Measurements from ENCODE around the gene ORAI3. TPM values are rescaled to one million over a fixed set of nuclear protein-coding genes. Genes with fewer than 3 reads are reported as not detected.

The ORAI3 gene
- polyA plus RNA-seq, 2 of the 4 experiments (the other 2 are of a cell fraction) = 10.5 to 14.1 TPM

DNA sequence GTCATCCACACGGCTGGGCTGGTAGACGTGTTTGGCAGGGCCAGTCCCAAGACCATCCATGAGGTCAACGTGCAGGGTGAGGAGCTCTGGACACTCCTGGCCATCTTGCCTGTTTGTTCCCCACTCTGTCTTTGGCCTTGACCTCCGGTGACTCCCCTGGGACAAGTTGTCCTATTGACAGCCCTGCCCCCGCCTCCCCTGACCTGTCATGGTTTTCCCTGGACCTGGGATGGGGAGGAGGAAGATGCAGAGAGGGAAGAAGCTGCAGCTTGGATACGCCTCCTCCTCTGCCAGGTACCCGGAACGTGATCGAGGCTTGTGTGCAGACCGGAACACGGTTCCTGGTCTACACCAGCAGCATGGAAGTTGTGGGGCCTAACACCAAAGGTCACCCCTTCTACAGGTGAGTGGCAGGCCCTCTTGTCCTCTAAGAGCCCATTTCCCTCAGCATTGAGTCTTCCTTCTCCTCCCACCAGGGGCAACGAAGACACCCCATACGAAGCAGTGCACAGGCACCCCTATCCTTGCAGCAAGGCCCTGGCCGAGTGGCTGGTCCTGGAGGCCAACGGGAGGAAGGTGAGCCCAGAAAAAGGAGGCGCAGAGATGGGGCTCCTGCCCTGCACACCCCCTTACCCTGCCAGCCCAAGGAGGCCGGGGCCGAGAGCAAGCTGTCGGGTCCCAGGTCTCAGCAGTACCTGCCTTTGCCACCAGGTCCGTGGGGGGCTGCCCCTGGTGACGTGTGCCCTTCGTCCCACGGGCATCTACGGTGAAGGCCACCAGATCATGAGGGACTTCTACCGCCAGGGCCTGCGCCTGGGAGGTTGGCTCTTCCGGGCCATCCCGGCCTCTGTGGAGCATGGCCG, 37.5 kb downstream of the ORAI3 start:
- Histone ChIP-seq H3K9me3 (no peaks in the 10 kb centered on the region), H3K27ac (peak overlapping the region; percentile 84 to 88; a peak in 4 of 6 replicates), H3K4me3 (no peak overlapping the region), H3K4me1 (peaks cover 18% of the 10 kb centered on the region), H3K4me2 (peak overlapping the region; percentile 89)
- no peak for FAIRE-seq
- ChIA-PET POLR2A (interaction anchor here (0.5 to 2.0 kb wide), 8 partner anchors 11 to 463 kb away, joined by 3 to 11 read pairs (median 6); partner anchors contain the start of genes ZNF646 and ZNF668), CTCF (interaction anchor here (0.7 to 7.8 kb wide), 43 partner anchors 8 to 471 kb away, joined by 3 to 97 read pairs (median 12); partner anchors contain the start of genes STX4, VKORC1, ZNF646 and ZNF668)
- DNase-seq (ENCODE audit: low read depth in 1 of 2, low spot score in 1 of 2) = no peak
- WGBS (ENCODE audit: missing lambda C conversion rate) = 89% methylated on average over 19 of the region's 29 CpGs
- no peak for ATAC-seq
- TF ChIP-seq JUN (IDR thresholded peaks at IDR 0.05) (no peak), CHD4 (IDR thresholded peaks at IDR 0.05; ENCODE audit: borderline replicate concordance) (no peak), RAD21 (conservative IDR thresholded peaks at IDR 0.05 in 1 of 2, IDR thresholded peaks at IDR 0.05 in 1 of 2) (no peak), ESRRA (IDR thresholded peaks at IDR 0.05; ENCODE audit: borderline replicate concordance, low read length) (no peak), FOXS1 (CRISPR knock-in tag; IDR thresholded peaks at IDR 0.05) (no peak), GATA3 (IDR thresholded peaks at IDR 0.05; ENCODE audit: borderline replicate concordance) (no peak), FOSB (CRISPR knock-in tag; IDR thresholded peaks at IDR 0.05) (no peak), SREBF2 (IDR thresholded peaks at IDR 0.05) (no peak), BHLHE40 (IDR thresholded peaks at IDR 0.05; ENCODE audit: low read depth, low read length) (no peak), ZFP36 (IDR thresholded peaks at IDR 0.05; ENCODE audit: borderline replicate concordance, partially characterized antibody) (no peak), RNF2 (IDR thresholded peaks at IDR 0.05; ENCODE audit: borderline replicate concordance, low read depth) (no peak)
- TF ChIP-seq, protein P1, sequence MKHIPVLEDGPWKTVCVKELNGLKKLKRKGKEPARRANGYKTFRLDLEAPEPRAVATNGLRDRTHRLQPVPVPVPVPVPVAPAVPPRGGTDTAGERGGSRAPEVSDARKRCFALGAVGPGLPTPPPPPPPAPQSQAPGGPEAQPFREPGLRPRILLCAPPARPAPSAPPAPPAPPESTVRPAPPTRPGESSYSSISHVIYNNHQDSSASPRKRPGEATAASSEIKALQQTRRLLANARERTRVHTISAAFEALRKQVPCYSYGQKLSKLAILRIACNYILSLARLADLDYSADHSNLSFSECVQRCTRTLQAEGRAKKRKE (CRISPR knock-in tag; IDR thresholded peaks at IDR 0.05; ENCODE audit: low read depth) = no peak
- TF ChIP-seq, protein P2, sequence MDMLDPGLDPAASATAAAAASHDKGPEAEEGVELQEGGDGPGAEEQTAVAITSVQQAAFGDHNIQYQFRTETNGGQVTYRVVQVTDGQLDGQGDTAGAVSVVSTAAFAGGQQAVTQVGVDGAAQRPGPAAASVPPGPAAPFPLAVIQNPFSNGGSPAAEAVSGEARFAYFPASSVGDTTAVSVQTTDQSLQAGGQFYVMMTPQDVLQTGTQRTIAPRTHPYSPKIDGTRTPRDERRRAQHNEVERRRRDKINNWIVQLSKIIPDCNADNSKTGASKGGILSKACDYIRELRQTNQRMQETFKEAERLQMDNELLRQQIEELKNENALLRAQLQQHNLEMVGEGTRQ (IDR thresholded peaks at IDR 0.05) = no peak
- TF ChIP-seq, protein P3, sequence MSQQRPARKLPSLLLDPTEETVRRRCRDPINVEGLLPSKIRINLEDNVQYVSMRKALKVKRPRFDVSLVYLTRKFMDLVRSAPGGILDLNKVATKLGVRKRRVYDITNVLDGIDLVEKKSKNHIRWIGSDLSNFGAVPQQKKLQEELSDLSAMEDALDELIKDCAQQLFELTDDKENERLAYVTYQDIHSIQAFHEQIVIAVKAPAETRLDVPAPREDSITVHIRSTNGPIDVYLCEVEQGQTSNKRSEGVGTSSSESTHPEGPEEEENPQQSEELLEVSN (IDR thresholded peaks at IDR 0.05; ENCODE audit: borderline replicate concordance, low read depth) = no peak

DNA sequence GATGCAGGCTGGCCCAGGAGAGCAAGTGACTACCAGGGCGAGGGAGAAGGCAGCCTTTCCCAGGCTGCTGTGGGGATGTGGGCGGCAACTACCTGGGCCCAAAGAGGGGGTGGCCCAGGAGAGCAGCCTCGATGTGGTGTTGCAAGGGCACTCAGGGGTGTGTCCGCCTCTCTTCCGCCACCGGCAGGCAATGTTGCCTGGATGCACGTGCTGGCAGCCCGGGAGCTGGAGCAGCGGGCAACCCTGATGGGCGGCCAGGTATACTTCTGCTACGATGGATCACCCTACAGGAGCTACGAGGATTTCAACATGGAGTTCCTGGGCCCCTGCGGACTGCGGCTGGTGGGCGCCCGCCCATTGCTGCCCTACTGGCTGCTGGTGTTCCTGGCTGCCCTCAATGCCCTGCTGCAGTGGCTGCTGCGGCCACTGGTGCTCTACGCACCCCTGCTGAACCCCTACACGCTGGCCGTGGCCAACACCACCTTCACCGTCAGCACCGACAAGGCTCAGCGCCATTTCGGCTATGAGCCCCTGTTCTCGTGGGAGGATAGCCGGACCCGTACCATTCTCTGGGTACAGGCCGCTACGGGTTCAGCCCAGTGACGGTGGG, 38.8 kb downstream of the ORAI3 start:
- ChIA-PET CTCF (interaction anchor here (0.7 to 7.8 kb wide), 3 partner anchors 9 to 156 kb away, joined by 3 to 78 read pairs (median 3); no protein-coding TSS in a partner anchor), POLR2A (interaction anchor here (1.7 kb wide), 1 partner anchor 9 kb away, joined by 6 read pairs; no protein-coding TSS in a partner anchor)
- no peak for TF ChIP-seq REST (IDR thresholded peaks at IDR 0.05)
- TF ChIP-seq KDM1A (IDR thresholded peaks at IDR 0.05; ENCODE audit: low read depth) = no peak
- no peak for TF ChIP-seq BHLHE40 (IDR thresholded peaks at IDR 0.05; ENCODE audit: low read depth, low read length)
- no peak for TF ChIP-seq JUNB (IDR thresholded peaks at IDR 0.05)
- no peak for TF ChIP-seq HOXA7 (CRISPR knock-in tag; IDR thresholded peaks at IDR 0.05)
- no peak for TF ChIP-seq CEBPB (IDR thresholded peaks at IDR 0.05)
- TF ChIP-seq NFE2L2 (conservative IDR thresholded peaks at IDR 0.05; ENCODE audit: low read length) = no peak
- TF ChIP-seq CHD2 (IDR thresholded peaks at IDR 0.05; ENCODE audit: low read length, partially characterized antibody) = no peak
- TF ChIP-seq, protein P4, sequence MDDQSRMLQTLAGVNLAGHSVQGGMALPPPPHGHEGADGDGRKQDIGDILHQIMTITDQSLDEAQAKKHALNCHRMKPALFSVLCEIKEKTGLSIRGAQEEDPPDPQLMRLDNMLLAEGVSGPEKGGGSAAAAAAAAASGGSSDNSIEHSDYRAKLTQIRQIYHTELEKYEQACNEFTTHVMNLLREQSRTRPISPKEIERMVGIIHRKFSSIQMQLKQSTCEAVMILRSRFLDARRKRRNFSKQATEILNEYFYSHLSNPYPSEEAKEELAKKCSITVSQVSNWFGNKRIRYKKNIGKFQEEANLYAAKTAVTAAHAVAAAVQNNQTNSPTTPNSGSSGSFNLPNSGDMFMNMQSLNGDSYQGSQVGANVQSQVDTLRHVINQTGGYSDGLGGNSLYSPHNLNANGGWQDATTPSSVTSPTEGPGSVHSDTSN (IDR thresholded peaks at IDR 0.05) = no peak
- no peak for TF ChIP-seq ZNF302 (CRISPR knock-in tag; IDR thresholded peaks at IDR 0.05)
- no peak for TF ChIP-seq TFCP2L1 (CRISPR knock-in tag; IDR thresholded peaks at IDR 0.05)
- TF ChIP-seq PHF8 (IDR thresholded peaks at IDR 0.05; ENCODE audit: borderline replicate concordance, low read depth) = no peak
- DNase-seq (ENCODE audit: low read depth in 1 of 2, low spot score in 1 of 2) = no peak
- no peak overlapping the region for H3K4me3 ChIP-seq
- no peak overlapping the region for H3K4me2 ChIP-seq
- FAIRE-seq = no peak
- H3K4me1 ChIP-seq = peaks cover 18% of the 10 kb centered on the region
- no peaks in the 10 kb centered on the region for H3K9me3 ChIP-seq
- ATAC-seq = no peak
- WGBS (ENCODE audit: missing lambda C conversion rate) = 91% methylated on average over 26 of the region's 30 CpGs
- H3K27ac ChIP-seq = no peak overlapping the region
